ENCODE results near the gene LRRC42. TPM values are rescaled to one million over a fixed set of nuclear protein-coding genes. Genes with fewer than 3 reads are reported as not detected.
"Not testable (repeated sequence)": the region's sequence is repeated elsewhere in the genome, so short reads cannot be mapped to it uniquely, and the experiment has no call there.

LRRC42 gene
- total RNA-seq, 1 experiment from 2014 or later, result 56.4 TPM

- DNase-seq (ENCODE audit: low read depth), result no peak
- in situ Hi-C loops (cut with HindIII; ENCODE audit: low pct_unique_long_range_greater_than_20kb, low sequenced_read_pairs), result no loop called here
These were observed 46.1 kb downstream of the LRRC42 start for GRCh38 chr1:53992085-53992874.

- in situ Hi-C loops (cut with HindIII; ENCODE audit: low pct_unique_long_range_greater_than_20kb, low sequenced_read_pairs); DNase-seq (ENCODE audit: low read depth): not testable (repeated sequence)
These were observed 48.4 kb downstream of the LRRC42 start for GRCh38 chr1:53994516-53994915.

- no peak for DNase-seq (ENCODE audit: low read depth)
- in situ Hi-C loops (cut with HindIII; ENCODE audit: low pct_unique_long_range_greater_than_20kb, low sequenced_read_pairs), result no loop called here
These were observed 49.5 kb downstream of the LRRC42 start for GRCh38 chr1:53995683-53996082.

- DNase-seq (ENCODE audit: low read depth), result no peak
- in situ Hi-C loops (cut with HindIII; ENCODE audit: low pct_unique_long_range_greater_than_20kb, low sequenced_read_pairs), result no loop called here
These were observed 52.1 kb downstream of the LRRC42 start for GRCh38 chr1:53998223-53998622.

DNA sequence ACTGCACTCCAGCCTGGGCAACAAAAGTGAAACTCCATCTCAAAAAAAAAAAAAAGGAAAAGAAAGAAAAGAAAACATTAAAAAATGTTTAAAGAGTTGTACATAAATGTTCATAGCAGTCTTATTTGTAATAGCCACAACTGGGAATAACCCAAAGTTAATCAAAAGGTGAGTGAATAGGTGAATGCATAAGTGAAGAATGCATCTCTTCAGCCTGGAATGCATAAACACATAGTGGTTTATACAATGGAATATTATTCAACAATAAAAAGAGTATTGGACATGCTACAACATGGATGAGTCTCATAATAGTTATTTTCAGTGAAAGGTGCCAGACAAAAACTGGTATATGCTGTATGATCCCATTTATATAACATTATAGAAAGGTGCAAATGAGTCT lies 53.8 kb downstream of the LRRC42 start:
- no peak for DNase-seq (ENCODE audit: low read depth)
- in situ Hi-C loops (cut with HindIII; ENCODE audit: low pct_unique_long_range_greater_than_20kb, low sequenced_read_pairs), result no loop called here

- DNase-seq (ENCODE audit: low read depth), result no peak
- in situ Hi-C loops (cut with HindIII; ENCODE audit: low pct_unique_long_range_greater_than_20kb, low sequenced_read_pairs), result no loop called here
These were observed 55.4 kb downstream of the LRRC42 start for GRCh38 chr1:54001591-54001990.

DNA sequence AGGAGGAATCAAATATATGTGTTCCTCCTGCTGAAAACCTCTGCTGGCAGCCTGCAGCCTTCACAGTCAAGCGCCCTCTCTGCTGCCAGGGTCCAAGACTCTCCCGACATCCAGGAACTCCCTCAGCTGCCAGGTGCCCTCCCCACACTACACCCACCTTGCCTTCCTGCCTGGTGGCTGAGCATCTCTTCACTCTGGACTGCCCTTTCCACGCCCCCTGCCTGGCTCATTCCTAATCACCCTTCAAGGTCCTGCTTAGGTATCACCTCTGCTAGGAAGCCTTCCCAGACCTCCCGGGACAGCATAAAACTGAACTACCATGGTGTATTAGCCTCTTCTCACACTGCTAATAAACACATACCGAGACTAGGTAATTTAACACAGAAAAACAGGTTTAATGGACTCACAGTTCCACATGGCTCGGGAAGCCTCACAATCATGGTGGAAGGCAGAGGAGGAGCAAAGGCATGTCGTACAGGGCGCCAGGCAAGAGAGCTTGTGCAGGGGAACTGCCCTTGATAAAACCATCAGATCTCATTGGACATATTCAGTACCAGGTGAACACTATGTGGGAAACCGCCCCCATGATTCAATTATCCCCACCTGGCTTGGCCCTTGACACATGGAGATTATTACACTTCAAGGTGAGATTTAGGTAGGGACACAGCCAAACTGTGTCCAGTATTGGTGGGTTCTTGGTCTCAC lies 56.5 kb downstream of the LRRC42 start:
- no peak for DNase-seq (ENCODE audit: low read depth)
- in situ Hi-C loops (cut with HindIII; ENCODE audit: low pct_unique_long_range_greater_than_20kb, low sequenced_read_pairs), result no loop called here

DNA sequence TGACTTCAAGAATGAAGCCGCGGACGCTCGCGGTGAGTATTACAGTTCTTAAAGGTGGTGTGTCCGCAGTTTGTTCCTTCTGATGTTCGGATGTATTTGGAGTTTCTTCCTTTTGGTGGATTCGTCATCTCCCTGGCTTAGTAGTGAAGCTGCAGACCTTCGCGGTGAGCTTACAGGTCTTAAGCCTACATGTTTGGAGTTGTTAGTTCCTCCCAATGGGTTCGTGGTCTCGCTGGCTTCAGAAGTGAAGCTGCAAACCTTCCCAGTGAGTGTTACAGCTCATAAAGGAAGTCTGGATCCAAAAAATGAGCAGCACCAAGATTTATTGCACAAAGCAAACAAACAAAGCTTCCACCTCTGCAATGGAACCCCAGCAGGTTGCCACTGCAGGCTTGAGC lies 57.1 kb downstream of the LRRC42 start:
- no peak for DNase-seq (ENCODE audit: low read depth)
- in situ Hi-C loops (cut with HindIII; ENCODE audit: low pct_unique_long_range_greater_than_20kb, low sequenced_read_pairs), result no loop called here

- in situ Hi-C loops (cut with HindIII; ENCODE audit: low pct_unique_long_range_greater_than_20kb, low sequenced_read_pairs); DNase-seq (ENCODE audit: low read depth): not testable (repeated sequence)
These were observed 57.8 kb downstream of the LRRC42 start for GRCh38 chr1:54003750-54004480.

DNA sequence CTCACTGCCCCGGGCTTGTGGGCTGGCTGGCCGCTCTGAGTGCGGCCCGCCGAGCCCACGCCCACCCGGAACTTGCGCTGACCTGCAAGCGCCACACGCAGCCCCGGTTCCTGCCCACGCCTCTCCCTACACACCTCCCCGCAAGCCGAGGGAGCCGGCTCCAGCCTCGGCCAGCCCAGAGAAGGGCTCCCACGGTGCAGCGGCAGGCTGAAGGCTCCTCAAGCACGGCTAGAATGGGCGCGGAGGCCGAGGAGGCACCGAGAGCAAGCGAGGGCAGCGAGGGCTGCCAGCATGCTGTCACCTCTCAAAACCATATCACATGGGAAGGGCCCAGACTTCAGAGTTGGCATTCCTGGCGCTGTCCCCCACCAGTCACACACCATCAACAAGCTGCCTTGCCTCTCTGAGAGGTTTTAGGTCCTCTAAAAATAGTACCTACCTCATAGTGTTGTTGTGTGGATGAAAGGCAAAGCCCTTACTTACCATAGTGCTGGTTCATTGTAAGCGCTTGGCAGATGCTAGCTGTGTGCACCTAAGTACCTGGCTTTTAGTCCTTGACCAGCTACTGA lies 58.4 kb downstream of the LRRC42 start:
- no peak for DNase-seq (ENCODE audit: low read depth)
- in situ Hi-C loops (cut with HindIII; ENCODE audit: low pct_unique_long_range_greater_than_20kb, low sequenced_read_pairs), result no loop called here

- no peak for DNase-seq (ENCODE audit: low read depth)
- in situ Hi-C loops (cut with HindIII; ENCODE audit: low pct_unique_long_range_greater_than_20kb, low sequenced_read_pairs), result no loop called here
These were observed 60.4 kb downstream of the LRRC42 start for GRCh38 chr1:54006508-54006907.

DNA sequence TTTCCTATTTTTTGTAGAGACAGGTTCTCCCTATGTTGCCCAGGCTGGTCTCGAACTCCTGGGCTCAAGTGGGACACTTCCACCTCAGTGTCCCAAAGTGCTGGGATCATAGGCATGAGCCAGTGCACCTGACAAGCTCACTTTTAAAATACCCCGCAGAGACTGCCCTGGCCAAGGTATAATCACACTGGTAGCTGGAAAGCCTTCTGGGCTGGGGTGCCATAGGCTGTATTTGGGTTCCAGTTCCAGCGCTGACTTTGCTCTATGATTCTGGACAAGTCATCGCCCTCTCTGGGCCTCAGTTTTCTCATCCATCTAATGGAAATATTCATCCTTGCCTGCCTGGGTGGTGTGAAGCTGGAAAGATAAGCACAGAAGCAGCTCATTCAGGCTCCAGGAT lies 61.5 kb downstream of the LRRC42 start:
- in situ Hi-C loops (cut with HindIII; ENCODE audit: low pct_unique_long_range_greater_than_20kb, low sequenced_read_pairs), result no loop called here
- no peak for DNase-seq (ENCODE audit: low read depth)

DNA sequence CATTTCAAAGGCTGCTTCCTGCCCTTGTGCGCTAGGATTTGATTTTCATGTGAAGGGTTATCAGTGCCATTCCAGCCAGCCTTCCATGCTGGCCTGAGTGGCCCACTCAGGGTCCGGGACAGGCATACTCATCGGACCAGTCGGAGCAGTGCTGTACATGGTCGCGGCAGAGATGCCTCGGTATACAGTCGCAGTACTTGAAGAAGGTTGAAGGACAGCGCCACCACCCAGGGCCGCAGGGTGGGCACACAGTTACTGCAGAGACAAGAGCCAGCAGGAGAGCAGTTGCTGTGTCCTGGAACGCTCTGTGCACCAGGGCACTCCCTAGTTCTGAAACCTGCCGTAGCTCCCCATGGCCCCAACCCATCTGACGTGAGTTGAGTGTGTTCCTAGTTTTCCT lies 62.7 kb downstream of the LRRC42 start:
- DNase-seq (ENCODE audit: low read depth), result no peak
- in situ Hi-C loops (cut with HindIII; ENCODE audit: low pct_unique_long_range_greater_than_20kb, low sequenced_read_pairs), result no loop called here

DNA sequence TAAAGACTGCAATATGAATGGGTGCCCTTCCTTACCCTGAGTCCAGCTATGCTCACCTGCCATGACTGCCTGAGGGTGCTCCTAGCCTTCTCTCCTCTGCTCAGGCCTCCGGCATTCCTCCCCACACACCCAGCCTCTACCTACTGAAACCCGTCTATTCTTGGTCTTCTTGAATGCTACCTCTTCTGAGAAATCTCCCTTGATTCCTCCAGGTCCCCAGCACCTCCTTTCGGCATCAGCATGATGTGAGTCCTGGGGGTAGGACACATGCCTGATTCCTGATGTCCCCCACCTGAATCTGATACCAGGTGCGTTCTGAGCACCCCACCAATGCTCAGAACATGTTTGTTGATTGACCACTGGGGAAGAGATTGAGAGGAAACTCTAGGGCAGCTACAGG lies 63.3 kb downstream of the LRRC42 start:
- in situ Hi-C loops (cut with HindIII; ENCODE audit: low pct_unique_long_range_greater_than_20kb, low sequenced_read_pairs), result no loop called here
- DNase-seq (ENCODE audit: low read depth), result no peak

DNA sequence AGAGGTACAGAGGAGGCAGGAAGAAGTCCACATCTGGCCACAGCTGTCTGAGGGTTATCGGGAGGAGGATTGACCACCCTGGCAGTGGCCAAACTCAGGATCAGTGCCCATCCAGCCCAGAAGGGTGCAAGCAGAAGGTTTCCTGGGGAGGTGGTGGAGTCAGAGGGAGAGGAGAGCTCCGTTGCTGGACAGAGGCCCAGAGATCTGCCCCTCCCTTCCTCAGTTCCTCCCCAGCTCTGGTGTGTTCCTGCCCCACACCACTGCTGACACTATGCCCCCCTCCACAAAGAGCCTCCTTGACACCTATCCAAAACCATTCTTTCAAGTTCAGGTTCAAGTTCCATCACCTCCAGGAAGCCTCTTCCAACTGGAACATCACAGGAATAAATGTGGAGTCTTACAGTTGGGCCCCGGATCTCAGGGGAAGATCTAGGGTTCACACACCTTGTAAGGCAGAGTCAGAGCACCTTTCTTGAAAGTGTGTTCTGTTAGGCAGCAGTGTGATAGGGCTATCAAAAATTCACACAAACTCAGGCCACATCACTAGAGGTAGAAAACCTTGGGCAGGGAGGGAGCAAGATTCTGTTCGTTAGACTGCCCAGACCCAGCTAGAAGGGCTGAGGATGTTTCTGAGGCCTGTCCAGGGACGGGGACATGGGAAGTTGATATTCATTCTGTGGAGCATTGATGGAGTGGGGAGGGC lies 64.4 kb downstream of the LRRC42 start:
- in situ Hi-C loops (cut with HindIII; ENCODE audit: low pct_unique_long_range_greater_than_20kb, low sequenced_read_pairs), result no loop called here
- DNase-seq (ENCODE audit: low read depth), result no peak

GRCh38 chr1:54011316-54012007 lies 65.3 kb downstream of the LRRC42 start:
- in situ Hi-C loops (cut with HindIII; ENCODE audit: low pct_unique_long_range_greater_than_20kb, low sequenced_read_pairs), result no loop called here
- no peak for DNase-seq (ENCODE audit: low read depth)

DNA sequence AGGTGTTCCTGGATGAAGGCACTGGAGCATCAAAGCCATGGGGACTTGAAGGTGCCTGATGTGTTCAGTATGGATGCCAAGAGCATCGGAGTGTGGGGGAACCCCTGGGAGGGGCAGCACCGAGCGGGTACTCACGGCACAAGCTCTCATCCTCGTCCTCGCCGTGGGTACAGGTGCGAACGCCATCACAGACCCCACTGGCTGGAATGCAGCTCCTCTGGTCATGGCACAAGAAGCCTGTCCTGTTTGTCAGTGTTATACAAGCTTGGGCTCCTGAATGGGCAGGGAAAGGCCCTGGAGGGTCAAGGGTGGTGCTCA lies 65.8 kb downstream of the LRRC42 start:
- no peak for DNase-seq (ENCODE audit: low read depth)
- in situ Hi-C loops (cut with HindIII; ENCODE audit: low pct_unique_long_range_greater_than_20kb, low sequenced_read_pairs), result no loop called here

- in situ Hi-C loops (cut with HindIII; ENCODE audit: low pct_unique_long_range_greater_than_20kb, low sequenced_read_pairs), result no loop called here
- no peak for DNase-seq (ENCODE audit: low read depth)
These were observed 66.7 kb downstream of the LRRC42 start for GRCh38 chr1:54012863-54013262.

All from Caki2 (cell line).